SK-N-MC (cell line): ENCODE results near the gene FCHSD1.

Experiments used
- EZH2 ChIP-seq: fragments of 200-600 bp; sonication (generic); IDR thresholded peaks from one replicate; pipeline ENCODE4 v1.6.1; 2017; ENCODE audit warnings: antibody characterized with exemption
- POLR2AphosphoS5 ChIP-seq: IDR thresholded peaks from 2 replicates; pipeline ENCODE4 v1.6.1; 2012; ENCODE audit warnings: mild to moderate bottlenecking, low read depth, low read length, borderline replicate concordance

GRCh38 chr5:141617682-141618029 lies 33.6 kb downstream of the FCHSD1 start:
- TF ChIP-seq EZH2 = no peak
- TF ChIP-seq POLR2AphosphoS5 = no peak
